Middle frontal gyrus (tissue), 1 donor: ENCODE results near the gene EN1.

ENCODE experiments used
- DNase-seq: peaks from one replicate; pipeline ENCODE4 v3.0.0-alpha.2; 2015; ENCODE audit warnings: low spot score; ENCODE audit errors: extremely low spot score

EN1 gene

DNA sequence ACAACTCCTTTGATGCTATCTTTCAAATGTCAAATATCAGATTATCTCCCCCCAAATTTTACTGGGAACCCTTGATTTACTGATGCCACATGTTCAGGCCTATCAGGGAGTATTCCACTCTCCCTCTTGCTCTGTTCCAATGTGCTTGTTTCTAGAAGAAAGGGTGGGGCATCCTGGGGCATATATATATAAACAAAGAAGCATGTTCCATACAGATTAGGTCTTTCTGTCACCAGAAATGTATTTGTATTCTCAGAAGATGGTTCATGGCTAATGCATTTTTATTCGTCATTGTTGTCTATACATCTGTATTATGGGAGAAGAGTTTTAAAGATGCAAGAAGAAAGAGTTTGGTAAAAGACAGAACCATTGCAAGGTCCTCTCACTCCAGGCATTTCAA is 24.9 kb downstream of the EN1 start:
- no peak for DNase-seq

DNA sequence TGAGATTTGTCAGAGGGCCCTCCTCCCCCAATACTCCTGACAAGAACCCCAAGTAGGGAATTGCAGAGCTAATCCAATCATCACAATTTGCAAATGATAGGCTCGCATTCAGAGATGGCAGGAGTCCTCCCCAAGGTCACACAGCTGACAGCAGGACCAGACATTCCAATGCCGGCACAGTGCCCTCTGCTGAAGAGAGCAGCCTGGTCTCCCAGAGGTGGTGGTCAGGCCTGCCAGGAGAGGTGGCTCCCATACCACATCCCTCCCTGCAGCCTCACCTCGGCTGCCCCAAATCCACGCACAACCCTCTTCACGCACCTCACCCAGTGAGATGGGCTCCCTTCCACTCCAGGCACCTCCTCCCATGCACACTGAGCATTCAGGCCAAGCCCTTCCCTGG is 25.4 kb downstream of the EN1 start:
- DNase-seq = no peak

DNA sequence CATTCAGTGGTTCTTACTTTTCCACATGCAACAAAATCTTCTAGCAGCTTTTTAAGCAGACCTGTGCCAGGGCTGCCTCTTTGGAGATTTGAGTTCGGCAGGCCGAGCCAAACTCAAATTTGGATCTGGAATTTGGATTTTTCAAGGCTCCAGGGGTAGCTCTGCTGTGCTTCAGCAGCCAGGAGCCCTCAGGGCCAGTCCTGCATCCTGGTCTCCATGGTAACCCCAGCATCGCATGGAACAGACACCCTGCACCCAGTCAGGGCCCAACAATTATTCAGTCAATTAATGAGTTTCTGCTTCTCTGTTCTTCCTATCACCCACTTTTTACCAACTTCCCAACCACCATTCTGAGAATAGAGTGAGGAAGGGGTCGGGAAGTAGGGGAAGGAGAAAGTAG is 30.0 kb downstream of the EN1 start:
- DNase-seq = no peak

DNA sequence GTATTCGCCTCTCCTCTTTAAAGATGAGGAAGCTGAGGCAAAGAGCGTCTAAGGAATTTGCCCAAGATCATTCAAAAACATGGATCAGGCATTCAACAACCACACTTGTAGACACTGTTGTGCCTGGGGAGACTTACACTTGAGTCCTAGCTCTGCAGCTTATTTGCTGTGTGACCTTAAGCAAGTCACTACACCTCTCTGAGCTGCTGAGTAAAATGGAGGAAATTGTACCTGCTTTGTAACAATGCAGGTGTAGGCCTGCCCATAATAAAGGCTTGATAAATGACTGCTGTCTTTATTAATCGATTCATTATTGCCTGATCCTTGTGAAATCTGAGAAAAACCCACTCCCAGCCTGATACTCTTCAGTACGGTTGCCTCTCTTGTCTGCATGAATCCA is 30.8 kb downstream of the EN1 start:
- DNase-seq = no peak

DNA sequence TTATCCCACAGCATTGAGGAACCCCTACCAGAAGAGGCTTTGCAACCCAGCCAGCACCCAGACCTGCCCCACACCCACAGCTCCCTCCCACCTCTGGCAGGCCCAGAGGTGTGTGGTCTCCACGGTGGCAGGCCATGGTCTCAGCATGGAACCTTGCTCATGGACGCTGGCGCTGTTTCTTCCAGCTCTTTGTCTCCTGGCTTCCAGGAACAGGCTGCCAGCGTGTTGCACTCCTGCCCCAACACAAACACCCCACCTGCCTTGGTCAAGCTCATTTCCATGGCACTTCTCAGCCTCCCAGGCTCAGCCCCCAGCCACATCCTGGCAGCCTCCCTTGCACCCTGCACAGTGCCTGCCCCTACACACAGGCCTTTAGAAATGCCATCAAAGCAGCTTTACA is 31.7 kb downstream of the EN1 start:
- no peak for DNase-seq

DNA sequence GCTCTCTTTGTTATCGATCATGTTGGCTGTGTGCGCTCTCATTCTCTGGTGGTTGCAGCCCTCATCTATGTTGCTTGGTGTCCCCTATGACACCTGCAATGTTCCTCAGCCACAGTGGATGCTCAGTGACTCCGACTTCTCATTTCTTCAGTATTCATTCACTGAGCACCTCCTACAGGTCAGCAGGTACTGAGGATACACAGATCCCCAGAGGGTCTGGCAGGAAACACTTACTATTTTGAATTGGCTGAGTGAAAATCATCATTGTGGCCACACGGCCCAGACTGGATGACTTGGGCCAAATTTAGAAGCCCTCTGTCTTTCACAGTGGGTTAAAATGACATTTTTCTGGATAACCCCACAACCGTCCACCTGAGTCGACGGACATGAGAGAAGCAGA is 32.1 kb downstream of the EN1 start:
- DNase-seq = no peak

DNA sequence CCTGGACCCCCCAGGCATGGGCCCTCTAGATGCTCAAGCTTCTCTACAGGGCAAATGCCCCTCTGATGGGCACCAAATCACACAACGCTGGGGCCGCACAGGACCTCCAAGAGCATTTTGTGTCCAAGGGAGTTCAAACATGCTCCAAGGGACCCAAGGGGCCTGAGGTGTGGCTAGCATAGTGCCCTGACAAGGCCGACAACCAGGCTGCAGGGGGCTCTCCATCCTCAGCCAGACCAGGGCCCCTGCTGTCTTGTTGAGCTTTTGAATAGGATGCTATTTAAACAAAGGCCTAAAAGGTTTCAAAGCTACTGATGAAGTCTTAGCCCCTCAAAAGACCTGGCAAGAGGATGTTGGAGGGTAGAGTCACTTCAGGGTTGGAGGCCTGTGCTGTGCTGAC is 33.1 kb downstream of the EN1 start:
- DNase-seq = no peak

DNA sequence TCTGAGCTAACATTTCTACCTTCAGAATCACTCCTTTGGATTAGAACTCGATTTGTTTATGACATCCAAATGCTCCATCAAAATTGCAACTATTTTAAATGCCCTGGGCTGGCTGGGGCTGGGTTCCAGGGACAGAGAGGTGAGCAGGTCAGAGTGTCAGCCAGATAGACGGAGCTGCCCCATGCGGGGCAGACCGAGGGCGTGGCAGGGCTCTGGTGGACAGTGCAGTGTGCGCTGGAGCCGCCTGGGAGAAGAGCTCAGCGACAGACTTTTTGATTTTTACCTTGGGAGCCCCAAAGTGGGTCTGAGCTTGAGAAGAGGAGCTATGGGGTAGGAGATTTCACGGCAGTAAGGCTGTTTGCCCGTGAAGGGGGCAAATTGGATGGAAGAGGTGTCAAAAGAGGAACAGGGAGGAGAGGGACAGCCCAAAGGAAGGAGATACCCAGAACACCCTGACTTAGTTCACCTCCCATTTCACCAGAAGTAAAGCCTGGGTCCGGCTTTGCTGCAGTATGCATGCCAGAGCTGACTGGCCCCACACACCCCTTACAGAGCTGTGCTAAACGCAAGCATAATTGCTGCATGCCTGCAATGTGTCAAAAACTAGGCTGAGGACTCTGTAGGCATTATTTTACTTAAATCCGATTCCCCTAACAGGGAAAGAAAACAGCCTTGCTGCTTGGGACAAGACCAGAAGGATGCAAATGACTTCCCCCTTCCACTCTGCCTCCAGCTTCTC is 33.7 kb downstream of the EN1 start:
- DNase-seq = no peak

DNA sequence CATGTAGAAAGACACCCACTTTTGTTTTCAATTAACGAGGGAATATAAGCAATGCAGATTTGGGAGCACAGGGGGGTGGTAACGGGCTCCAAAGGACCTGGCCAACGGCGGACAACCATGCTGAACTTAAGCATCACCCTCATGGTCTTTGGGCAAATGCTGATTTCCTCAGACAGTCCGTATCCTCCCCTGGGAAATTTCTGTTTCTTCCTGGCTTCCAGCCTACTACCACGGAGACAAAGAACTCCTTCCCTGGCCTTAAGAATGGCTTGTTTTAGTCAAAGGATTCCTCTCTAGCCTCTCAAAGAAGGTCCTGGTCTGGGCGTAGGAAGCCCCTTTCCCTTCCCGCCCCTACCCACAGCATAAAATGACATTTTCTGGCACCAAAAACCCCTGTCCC is 34.3 kb downstream of the EN1 start:
- no peak for DNase-seq

DNA sequence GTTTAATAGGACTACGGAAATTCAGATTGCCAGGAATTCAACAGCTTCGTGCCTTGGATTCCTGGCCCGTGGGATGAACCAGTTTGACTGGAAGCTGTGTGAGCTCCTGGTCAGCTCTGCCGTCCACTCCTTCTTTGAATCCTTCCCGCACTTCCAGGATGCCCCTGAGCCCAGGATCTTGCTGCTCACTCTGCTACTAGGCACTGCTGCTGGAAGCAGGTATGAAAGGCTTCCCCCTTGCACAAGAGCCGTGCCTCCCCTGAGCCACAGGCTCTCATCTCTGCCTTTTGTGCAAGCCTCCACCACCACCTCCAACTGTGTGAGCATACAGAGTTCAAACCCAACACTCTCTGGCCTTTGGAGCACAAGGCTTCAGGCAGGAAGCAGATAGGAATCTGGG is 34.9 kb downstream of the EN1 start:
- no peak for DNase-seq

DNA sequence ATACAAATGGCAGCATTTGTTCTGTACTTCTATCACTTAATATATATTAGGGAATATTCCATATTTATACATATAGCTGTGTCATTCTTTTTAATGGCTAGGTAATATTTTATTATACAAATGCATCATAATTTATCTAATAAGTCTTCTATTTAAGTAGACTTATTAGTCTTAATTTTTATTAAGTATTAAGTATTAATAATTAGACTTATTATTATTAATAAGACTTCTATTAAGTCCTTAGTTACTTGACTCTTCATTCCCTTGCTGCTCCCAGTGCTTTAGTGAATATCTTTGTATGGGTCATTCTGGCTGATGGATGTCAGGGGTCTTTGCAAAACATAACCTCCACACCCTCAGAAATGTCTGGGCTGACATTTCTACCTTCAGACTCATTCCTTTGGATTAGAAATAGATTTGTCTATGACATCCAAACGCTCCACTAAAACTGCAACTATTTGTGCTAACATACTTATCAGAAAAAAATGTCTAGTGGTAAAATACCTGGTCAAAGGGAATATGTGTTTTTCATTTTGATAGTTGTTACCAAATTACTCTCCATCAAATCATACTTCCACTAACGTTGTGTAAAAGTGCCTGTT is 35.8 kb downstream of the EN1 start:
- no peak for DNase-seq

DNA sequence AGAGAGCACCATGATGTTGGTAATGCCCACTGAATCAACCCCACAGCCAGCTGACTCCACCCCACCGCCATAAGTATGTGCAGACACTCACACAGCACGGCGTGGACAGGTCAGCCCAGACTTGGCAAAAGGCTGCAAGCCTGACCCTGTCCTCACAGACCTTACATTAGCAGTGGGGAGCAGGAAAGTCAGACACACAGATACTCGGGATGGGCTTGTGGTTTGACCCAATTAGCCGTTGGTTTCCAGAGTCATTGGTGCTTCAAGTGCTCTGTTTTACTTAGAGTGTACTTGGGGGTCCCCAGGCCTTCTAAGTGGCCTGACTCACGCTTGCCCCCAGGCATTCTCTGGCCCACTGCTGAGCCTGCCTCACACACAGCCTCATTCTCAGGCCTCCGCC is 36.7 kb downstream of the EN1 start:
- no peak for DNase-seq

DNA sequence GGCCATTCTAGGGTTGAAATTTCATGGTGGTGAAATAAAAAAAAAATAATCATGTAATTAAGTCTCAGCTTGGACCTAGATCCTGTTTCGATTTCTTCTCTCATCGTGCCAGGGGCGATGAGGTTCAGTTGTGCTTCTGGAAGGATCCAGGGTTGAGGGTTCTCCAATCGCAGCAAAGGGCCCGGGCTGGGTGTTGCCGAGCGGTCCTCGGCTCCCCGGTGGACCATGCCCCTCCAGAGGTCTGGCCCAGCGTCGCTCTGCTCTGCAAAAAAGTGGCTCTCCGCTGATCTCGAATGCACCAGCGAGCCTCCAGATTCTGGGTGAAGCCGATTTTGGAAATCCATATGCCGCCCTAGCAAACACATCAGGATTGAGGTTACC is 39.0 kb downstream of the EN1 start:
- DNase-seq = no peak

DNA sequence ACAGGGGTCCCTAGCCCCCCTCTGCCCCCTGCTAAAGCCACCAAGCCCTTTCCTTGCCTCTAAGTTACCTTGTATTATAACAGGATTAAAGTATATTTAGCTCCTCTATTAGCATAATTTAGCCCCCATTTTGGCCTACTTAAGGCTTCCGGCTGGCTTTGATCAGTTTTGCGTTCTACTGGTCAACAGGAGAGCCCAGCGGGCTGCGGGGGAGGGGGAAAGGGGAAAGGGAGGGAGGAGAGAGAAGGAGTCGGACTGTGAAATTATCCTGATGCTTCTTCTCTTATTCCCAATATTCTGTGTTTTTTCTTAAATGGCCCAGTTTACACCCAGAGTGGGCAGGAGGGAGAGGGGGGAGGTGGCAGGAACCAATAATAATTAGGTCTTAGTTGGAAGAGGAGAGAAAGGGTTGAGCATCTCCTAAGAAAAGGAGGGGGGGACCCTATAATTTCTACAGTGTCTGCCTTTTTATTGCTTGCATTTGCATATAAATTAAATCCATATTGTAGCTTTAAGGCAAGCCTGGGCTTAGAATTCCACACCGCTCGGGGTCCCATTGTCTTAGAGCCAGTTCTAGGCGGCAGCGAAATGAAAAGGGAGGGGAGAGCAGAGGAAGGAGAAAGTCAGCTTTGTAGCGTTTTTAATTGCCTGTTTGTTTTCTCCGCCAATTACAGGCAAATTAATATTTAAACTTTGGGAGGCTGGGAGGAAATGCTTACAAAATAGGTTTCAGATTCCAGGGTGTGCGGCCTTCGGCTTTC is 39.6 kb downstream of the EN1 start:
- DNase-seq = no peak

DNA sequence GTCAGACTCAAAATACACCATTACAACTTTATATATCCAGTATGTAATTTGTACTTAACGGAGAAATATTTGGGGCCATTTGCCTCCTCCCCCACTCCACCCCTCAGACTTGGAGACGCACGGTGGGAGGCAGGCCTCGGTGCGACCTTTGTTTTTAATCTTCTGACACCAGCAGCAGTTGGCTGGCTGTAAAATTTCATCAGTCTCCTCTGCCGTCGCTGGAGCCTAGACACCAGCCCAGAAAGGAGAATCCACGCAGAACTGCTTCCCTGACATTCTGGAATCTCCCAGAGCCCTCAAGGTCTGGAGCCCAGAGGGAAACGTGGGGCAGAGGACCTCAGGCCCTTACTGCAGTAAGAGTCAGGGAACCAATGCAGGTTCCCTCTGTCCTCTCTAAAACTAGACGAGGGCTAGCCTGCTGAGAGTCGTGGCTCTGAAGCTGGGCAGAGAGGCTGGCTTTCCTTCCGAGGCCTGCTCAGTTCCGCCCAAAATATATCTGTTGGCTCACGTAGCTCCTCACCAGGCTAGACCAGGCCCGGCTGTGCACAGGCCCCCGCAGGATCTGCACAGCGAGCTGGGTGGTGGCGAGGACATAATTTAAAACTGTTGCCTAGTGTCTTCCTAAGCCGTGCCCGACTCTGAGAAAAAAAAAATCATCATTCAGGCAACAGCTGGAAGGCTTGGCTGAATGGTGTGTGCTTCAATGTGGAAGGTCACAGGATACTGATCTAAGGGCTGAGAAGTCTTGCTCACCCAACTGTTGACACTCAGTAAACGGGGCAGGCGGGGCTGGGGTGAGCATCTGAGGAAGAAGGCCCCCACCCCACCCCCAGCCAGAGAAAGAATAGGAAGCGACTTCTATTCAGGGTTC is 40.4 kb downstream of the EN1 start:
- DNase-seq = no peak

DNA sequence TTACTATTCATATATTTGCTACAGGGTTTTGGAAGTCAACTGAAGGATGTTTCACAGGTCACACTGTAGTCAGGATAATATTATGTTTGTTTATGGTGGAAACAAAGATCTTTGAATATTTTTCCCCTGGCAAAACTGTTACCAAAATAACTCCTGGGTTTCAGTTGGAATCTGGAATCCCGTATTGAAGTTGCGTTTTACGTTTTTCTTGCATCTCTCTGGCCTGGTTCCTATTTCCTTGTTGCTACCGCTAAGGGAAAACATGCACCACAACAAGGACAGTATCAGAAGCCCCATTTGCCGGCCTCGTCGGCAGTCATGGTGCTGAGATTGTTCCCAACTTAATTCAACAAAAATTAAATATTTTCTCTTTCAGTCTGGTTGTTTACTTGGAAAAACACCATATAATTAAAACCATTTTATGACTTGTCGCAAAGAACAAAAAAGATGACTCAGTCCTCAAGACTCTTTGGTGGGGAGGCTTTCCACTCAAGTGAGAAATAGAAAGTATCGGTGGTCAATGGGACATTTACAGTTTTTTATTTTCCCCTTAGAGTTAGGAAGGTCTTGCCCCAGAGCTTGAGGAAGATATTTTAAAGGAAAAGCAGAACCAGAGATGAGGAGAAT is 42.3 kb downstream of the EN1 start:
- no peak for DNase-seq

DNA sequence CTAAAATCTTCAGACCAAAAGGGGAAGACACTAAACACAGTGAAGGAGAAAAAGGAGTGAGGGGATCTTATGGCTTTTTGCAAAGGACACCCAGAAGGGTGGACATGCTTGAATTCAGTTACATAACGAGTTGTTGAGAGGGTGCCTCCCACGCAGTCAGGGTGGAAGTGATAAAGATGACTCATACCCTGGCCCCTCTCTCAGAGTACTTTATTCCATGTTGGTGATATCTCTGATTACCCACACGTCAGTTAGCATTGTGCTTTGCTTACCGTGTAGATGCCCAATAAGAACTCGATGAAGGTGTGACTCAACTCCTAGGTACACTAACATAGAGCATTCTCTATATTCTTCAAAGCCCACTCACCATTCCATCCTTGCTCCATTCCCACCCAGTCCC is 44.4 kb downstream of the EN1 start:
- no peak for DNase-seq

DNA sequence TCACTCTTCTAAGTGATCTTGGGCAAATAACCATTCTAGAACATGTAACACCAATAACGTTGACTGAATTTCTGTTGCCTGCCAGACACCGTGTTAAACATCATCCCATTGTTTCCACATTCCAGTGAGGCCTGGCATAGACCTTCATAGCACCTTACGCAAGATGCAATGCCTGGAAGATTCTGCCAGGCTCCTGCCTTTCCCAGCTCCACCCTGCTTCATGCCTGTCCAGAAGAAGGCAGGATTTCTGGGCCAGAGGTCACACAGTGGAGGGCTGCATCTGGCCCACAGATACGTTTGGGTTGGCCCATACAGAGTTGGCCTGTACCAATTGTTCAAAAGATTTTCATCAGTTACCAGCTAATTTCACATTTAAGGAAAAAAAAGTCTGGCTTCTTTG is 46.3 kb downstream of the EN1 start:
- DNase-seq = no peak

DNA sequence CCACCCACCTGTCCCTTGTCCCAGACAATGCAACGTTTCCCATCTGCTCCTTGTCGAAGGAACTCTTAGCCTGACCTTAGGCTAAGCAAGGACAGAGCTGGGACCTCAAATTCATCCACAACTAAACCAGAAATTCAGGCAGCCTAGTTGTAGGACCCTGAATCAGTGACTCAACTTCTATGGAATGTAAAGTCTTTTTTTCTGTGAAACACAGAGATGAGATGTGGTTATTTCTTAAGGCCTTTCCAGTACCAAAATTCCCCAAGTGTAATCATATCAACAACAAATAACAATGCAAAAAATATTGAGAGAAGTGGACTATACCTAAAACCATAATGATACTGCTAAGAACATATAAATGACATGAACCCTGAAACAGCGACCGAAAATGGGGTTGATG is 46.7 kb downstream of the EN1 start:
- DNase-seq = no peak

DNA sequence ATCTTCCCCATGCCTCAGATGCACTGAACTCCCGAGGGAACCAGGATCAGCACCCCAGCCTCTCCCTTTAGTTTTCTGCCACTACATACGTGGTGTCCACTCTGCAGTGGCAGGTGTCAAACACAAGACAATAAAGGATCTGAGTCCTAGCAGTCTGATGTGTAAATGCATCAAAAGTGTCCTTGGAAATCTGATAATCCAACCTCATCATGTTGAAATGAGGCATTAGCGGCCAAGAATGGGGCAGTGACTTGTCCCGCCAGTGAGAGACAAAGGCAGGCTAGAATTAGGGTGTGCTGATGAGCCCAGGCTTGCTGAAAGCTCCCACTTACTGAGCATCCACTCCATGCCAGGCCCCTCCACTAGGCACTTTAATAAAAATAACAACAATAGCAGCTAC is 52.9 kb downstream of the EN1 start:
- DNase-seq = no peak
